Neural progenitor cell (in vitro differentiated cells): Measurements from ENCODE around the gene KRT12.

Experiments used
- CTCF ChIP-seq: fragments of 200-600 bp; sonication (generic); IDR thresholded peaks from 2 replicates; pipeline ENCODE4 v1.5.1; 2017; ENCODE audit warnings: antibody characterized with exemption, mild to moderate bottlenecking
- EZH2 ChIP-seq: fragments of 200-600 bp; sonication (generic); IDR thresholded peaks from 2 replicates; pipeline ENCODE4 v1.6.1; 2017; ENCODE audit warnings: antibody characterized with exemption, mild to moderate bottlenecking, moderate library complexity

GRCh38 chr17:40909351-40909750 is 42.3 kb upstream of the KRT12 start:
- TF ChIP-seq CTCF (peak; percentile 77), EZH2 (no peak)
